ENCODE results near the gene CIAO1.
"Not testable (repeated sequence)": the region's sequence is repeated elsewhere in the genome, so short reads cannot be mapped to it uniquely, and the experiment has no call there.

Gene CIAO1

DNA sequence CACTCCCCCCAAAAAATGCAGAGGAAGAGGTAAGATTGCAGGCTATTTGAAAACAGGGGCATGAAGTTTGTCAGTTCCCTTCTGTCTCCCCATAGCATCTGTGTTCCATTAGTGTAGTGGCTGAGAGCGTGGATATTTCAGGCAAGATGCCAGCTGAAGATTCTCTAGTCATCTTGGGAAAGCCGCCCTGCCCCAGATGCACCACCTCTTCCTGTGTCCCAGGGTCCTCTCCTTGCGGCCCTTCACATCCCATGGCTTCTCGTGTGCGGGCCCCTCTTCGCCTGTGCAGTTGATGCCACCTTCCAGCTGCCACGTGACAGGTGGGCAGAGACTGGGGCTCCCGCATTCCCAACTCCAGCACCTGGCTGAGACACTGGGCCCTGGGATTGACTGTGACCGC, 16.4 kb upstream of the CIAO1 start:
- TF ChIP-seq, protein P1, sequence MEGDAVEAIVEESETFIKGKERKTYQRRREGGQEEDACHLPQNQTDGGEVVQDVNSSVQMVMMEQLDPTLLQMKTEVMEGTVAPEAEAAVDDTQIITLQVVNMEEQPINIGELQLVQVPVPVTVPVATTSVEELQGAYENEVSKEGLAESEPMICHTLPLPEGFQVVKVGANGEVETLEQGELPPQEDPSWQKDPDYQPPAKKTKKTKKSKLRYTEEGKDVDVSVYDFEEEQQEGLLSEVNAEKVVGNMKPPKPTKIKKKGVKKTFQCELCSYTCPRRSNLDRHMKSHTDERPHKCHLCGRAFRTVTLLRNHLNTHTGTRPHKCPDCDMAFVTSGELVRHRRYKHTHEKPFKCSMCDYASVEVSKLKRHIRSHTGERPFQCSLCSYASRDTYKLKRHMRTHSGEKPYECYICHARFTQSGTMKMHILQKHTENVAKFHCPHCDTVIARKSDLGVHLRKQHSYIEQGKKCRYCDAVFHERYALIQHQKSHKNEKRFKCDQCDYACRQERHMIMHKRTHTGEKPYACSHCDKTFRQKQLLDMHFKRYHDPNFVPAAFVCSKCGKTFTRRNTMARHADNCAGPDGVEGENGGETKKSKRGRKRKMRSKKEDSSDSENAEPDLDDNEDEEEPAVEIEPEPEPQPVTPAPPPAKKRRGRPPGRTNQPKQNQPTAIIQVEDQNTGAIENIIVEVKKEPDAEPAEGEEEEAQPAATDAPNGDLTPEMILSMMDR (conservative IDR thresholded peaks at IDR 0.05; ENCODE audit: low read depth, low read length), result no peak
- DNase-seq (ENCODE audit: low read depth), result peak; percentile 62
- H3K4me3 ChIP-seq (ENCODE audit: low read depth, low read length), result no peak overlapping the region

DNA sequence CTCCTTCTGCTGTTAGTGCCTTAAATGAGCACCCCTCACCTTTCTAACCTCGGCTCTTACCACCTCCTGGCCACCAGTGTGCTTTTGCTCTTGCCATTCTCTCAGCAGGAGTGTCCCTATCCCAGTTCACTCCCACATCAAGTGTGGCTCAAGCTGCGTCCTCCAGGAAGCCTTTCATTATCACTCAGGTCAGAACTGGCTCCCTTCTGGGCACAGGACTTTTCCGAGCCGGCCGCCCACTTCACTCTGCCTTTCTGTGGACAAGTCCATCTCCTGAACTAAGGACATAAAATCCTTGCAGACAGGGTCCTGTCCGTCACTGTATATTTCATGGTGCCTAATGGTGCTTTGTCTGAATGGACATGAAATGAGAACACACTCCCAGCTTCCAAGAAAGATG, 15.8 kb upstream of the CIAO1 start:
- DNase-seq (ENCODE audit: low read depth), result no peak
- TF ChIP-seq, protein P1 (conservative IDR thresholded peaks at IDR 0.05; ENCODE audit: low read depth, low read length), result no peak
- no peak overlapping the region for H3K4me3 ChIP-seq (ENCODE audit: low read depth, low read length)

DNA sequence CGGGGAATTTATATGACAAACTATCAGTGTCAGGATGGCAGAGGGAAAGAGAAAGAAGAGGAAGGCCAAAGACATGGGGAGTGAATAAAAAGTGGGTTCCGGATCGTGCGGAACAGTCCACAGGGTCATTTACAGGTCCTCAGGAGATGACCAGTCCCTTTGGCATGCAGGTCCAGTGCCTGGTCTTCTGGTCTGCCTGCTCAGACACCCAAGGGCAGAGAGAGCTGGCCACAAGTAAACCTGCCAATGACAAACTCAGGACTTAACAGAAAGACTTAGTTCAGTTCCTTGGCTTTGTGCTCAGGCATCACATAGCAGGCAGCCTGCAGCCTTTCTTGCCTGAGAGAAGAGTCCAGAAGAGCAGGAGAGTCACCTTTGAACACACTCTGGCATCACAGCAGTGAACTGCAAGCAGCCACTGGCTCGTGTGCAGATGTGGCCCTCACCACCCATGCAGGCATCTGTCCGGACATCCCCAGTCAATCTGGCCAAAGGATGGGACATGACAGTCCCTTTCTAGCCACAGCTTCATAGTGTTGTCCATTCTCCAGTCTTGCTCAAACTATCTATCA, 14.2 kb upstream of the CIAO1 start:
- peak; percentile 94 for DNase-seq (ENCODE audit: low read depth)
- H3K4me3 ChIP-seq (ENCODE audit: low read depth, low read length), result no peak overlapping the region
- TF ChIP-seq, protein P1 (conservative IDR thresholded peaks at IDR 0.05; ENCODE audit: low read depth, low read length), result no peak

DNA sequence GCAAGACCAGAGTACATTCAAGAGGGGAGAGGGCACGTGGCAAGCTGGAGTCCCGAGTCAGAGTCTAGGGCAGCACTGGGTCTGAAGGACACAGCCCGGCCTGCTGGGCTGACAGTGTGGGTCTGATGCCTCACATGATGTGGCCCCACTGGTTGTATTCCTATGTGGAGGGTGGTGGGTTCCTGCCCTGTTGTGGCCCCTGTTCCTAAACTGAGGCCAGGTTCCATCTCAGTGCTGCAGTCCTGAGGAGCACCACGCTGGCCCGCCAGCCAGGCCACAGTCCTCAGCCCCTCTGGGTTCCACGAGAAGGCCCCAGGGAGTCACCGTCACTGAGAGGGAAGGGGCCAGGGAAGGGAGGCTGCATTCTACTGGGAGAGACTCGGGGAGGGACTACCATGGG, 13.5 kb upstream of the CIAO1 start:
- TF ChIP-seq, protein P1 (conservative IDR thresholded peaks at IDR 0.05; ENCODE audit: low read depth, low read length), result no peak
- DNase-seq (ENCODE audit: low read depth), result no peak
- no peak overlapping the region for H3K4me3 ChIP-seq (ENCODE audit: low read depth, low read length)

DNA sequence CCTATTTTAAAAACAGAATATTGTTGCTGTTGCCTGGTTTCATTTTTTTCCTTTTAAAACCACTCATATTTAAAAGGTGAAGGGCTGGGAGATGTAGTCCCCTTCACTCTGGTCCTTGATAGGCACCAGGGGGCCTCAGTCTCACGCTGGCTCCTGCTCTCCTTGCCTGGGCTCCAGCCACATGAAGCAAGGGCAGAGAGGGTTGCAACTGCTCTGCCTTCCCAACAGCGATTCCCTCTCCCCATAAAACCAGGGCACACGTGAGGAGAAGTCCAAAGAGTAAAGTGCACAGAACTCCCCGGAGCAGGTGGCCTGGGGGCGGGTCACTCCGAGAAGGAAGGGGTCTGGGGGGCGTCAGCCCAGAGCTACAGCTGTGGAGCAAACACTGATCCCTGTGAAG, 13.0 kb upstream of the CIAO1 start:
- TF ChIP-seq, protein P1 (conservative IDR thresholded peaks at IDR 0.05; ENCODE audit: low read depth, low read length), result peak; percentile 4
- no peak for DNase-seq (ENCODE audit: low read depth)
- no peak overlapping the region for H3K4me3 ChIP-seq (ENCODE audit: low read depth, low read length)

DNA sequence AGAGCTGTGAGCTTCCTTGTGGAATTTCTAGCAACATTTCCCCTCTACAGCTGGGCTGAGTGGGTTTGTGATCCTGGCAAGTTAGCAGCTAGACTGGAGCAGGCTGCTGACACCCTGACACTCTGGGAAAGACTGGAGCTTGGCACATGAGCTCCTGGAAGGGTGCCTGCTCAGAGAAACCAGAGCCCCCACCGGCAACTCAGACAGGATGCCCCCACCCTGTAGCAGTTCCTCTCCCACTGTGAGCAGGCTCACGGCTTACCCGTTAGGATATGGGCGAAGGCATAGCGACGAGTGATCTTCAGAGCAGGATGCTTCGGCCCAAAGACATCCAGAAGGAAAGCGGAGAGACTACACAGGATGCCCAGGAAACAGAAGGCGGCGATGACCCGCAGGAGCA, 11.5 kb upstream of the CIAO1 start:
- TF ChIP-seq, protein P1 (conservative IDR thresholded peaks at IDR 0.05; ENCODE audit: low read depth, low read length), result no peak
- H3K4me3 ChIP-seq (ENCODE audit: low read depth, low read length), result no peak overlapping the region
- no peak for DNase-seq (ENCODE audit: low read depth)

DNA sequence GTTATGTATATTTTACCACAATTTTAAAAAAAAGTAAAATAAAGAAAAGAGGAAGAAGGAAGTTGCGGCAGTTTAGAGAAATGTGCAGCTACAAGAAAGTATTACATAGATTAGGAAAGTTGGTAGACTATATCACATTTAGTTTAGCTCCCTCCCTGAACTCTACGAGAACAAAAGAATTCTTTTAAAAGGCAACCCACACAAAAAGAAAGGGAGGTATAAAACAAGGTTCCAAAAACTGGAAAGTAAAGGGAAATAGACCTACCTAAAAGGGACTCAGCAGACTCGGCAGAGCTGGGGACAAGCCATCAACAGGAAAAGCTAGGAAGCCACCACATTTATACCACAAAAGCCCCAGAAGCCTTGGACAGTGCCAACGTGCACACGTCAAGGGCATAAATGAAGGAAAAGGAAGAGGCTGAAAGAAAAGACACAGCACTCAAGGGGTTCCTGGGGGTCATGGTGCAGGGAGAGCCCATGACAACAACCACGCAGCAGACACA, 9.4 kb upstream of the CIAO1 start:
- DNase-seq (ENCODE audit: low read depth), result no peak
- no peak overlapping the region for H3K4me3 ChIP-seq (ENCODE audit: low read depth, low read length)
- TF ChIP-seq, protein P1 (conservative IDR thresholded peaks at IDR 0.05; ENCODE audit: low read depth, low read length), result no peak

DNA sequence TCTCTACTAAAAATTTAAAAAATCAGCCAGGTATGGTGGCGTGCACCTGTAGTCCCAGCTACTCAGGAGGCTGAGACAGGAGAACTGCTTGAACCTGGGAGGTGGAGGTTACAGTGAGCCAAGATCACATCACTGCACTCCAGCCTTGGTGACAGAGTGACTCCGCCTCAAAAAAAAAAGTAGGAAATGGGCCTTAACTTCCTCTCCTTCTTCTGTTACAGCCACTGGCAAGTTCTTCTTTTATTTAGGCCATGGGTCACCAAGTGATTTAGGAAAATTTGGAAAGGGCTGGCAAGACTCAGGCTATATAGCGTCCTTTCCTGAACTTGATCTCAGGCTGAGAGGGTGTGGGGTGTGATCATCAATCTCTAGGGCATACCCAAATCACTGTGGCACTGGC, 8.3 kb upstream of the CIAO1 start:
- not testable (repeated sequence) for DNase-seq (ENCODE audit: low read depth); H3K4me3 ChIP-seq (ENCODE audit: low read depth, low read length)
